Stimulated activated memory B cell treated with anti-CD40 and anti-IgM and Interleukin-4, amounts not matched to agents 10 μg/mL and 1 μg/mL and 100 μg/mL, for 72 hours (primary cell): ENCODE results near the gene ANGPTL8.

Experiments
- ATAC-seq: fragments of 150-1000 bp; cut with Tn5 transposase; 2 replicates; pipeline ENCODE4 v1.10.0; 2021
- H3K27ac Mint-ChIP-seq: one replicate; pipeline ENCODE4 v1.8.0; 2022; ENCODE audit warnings: mild to moderate bottlenecking, mixed read lengths
- H3K27me3 Mint-ChIP-seq: one replicate; pipeline ENCODE4 v1.8.0; 2022; ENCODE audit warnings: mixed read lengths
- H3K36me3 Mint-ChIP-seq: one replicate; pipeline ENCODE4 v1.8.0; 2022; ENCODE audit warnings: mixed read lengths
- H3K4me1 Mint-ChIP-seq: one replicate; pipeline ENCODE4 v1.8.0; 2022; ENCODE audit warnings: mixed read lengths
- H3K4me3 Mint-ChIP-seq: one replicate; pipeline ENCODE4 v1.8.0; 2022; ENCODE audit warnings: mild to moderate bottlenecking, moderate library complexity, mixed read lengths
- H3K9me3 Mint-ChIP-seq: one replicate; pipeline ENCODE4 v1.8.0; 2022; ENCODE audit warnings: mixed read lengths

The ANGPTL8 gene

DNA sequence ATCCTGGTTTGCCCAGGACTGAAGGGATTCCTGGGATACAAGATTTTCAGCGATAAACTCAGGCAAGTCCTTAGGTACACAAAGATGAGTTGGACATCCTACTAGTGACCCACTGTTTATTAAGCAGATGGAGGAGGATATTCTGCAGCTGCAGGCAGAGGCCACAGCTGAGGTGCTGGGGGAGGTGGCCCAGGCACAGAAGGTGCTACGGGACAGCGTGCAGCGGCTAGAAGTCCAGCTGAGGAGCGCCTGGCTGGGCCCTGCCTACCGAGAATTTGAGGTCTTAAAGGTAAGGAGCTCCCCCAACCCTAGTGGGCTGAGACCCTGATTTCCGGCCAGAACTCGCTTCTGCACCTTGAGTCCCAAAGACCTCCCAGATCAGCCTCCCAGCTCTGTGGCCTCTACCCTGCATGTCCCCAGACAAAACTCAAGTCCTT is 607 bp downstream of the ANGPTL8 start:
- H3K27me3 Mint-ChIP-seq = no peaks in the 10 kb centered on the region
- peaks cover 7% of the 10 kb centered on the region for H3K4me1 Mint-ChIP-seq
- ATAC-seq = no peak
- no peak overlapping the region for H3K4me3 Mint-ChIP-seq
- H3K9me3 Mint-ChIP-seq = peaks cover 14% of the 10 kb centered on the region
- H3K36me3 Mint-ChIP-seq = peaks cover 13% of the 10 kb centered on the region
- H3K27ac Mint-ChIP-seq = no peak overlapping the region

DNA sequence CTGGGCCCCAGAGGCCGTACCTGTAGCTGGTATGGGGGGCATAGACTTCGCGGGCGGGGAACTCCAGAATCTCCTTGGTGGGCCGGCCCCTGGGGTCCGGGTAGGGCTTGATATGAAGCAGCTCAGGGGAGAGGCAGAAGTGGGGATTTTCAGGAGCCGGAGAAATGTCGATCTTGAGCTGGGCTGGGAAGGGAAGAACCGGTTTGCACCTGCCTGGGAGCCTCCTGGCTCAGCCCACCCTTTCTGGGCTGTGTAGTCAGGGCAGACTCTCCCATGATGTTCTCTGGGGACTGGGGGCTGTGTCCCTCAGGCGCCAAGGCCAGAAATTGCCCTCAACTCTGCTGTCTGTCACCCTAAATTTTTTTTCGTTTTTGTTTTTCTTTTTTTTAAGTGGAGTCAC is 2.6 kb downstream of the ANGPTL8 start:
- Mint-ChIP-seq H3K27ac (no peak overlapping the region), H3K9me3 (peaks cover 12% of the 10 kb centered on the region), H3K4me3 (no peak overlapping the region), H3K36me3 (peaks cover 16% of the 10 kb centered on the region), H3K4me1 (peaks cover 7% of the 10 kb centered on the region), H3K27me3 (peaks cover 8% of the 10 kb centered on the region)
- no peak for ATAC-seq

DNA sequence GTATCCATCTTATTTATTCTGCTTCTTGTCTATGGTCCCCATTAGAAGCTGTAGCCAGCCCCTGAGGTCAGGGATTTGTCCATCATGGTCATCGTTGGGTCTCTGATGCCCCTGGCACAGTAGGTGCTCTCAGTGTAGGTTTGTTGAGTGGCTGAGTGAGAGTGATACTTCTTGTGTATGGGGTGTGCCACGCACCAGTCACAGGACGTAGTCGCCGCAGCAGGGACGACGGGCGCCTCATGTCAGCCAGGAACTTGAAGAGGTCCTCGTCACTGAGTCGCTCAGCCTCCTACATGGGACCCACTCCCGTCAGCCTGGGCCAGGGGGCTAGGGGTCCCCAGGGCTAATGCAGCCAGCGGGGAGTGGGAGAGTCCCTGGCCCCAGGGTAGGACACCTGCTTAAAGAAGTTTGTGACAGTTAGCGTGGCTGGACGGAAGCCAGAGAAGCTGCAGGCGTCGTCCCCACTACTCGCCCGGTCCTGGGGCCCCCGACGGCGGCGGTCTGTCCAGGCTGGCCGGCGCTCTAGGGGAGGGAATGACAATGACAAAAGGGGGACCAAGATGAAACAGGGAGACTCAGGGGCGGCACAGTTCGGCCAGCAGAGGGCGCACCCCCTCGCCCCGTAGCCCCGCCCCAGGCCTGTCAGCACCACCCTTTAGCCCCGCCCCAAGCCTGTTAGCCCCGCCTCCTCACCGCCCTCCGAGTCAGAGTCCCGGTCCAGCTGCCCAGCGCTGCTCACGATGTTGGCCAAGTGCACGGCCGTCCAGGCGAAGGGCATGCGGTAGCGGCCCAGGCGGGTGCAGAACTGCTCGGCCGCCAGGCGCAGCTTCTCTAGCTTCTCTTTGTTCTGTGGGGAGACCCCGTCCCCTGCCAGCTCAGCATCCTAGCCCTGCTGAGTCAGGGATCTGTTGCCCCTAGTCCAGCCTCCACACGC is 3.7 kb downstream of the ANGPTL8 start:
- peak overlapping the region; percentile 30 for H3K4me3 Mint-ChIP-seq
- no peak overlapping the region for H3K27ac Mint-ChIP-seq
- H3K4me1 Mint-ChIP-seq = peaks cover 7% of the 10 kb centered on the region
- H3K9me3 Mint-ChIP-seq = peaks cover 7% of the 10 kb centered on the region
- ATAC-seq = peak; percentile 90
- peaks cover 11% of the 10 kb centered on the region for H3K36me3 Mint-ChIP-seq
- H3K27me3 Mint-ChIP-seq = peaks cover 9% of the 10 kb centered on the region

DNA sequence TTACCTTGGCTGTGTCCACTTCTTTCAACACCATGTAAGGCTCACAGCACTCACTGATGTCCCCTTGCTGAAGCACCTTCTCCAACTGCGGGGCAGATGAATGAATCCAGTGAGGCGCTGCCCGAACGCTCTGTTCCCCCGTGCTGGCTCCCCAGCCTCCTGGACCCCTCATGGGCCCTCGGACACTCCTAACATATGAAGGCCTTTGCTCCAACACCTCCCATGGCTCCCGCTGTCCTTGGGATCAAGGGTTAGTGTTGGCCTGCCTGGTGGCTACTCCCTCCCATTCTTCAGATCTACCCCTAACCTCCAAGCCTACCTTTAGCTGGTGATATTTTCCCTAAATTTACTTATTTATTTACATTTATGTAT is 4.4 kb downstream of the ANGPTL8 start:
- peaks cover 2% of the 10 kb centered on the region for H3K9me3 Mint-ChIP-seq
- H3K36me3 Mint-ChIP-seq = peaks cover 6% of the 10 kb centered on the region
- ATAC-seq = no peak
- H3K27me3 Mint-ChIP-seq = peaks cover 9% of the 10 kb centered on the region
- no peak overlapping the region for H3K27ac Mint-ChIP-seq
- H3K4me1 Mint-ChIP-seq = peaks cover 7% of the 10 kb centered on the region
- peak overlapping the region; percentile 30 for H3K4me3 Mint-ChIP-seq

DNA sequence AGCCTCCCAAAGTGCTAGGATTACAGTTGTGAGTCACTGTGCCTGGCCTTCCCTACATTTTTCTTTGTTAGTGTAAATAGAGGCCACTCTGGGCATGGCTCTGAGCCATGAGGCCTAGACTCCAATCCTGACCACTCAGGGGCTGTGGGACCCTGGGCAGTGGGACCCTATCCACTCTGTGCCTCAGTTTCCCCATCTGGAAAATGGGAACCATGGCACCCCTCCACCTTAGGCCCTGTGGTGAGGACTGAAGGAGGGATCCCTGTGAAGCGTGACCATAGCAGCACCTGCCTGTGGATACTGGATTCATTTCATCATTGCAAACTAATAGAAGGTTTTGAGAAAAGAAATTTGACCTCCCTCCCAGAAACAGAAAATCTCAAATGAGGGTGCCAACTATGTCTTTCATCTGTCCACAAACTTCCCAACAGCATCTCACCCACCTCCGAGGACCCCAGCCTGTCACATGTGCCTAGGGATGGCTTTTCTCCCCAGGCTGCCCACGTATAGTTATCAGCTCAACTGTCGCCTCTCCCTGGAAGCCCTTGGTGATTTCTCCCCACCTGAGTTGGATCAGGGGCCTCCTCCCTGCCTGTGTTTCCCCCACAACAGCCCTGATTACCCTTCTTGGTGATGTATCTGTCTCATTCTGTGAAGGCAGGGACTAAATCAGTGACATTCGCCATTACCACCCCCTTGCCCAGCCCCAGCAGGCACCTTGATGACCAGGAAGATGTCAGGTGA is 5.6 kb downstream of the ANGPTL8 start:
- H3K36me3 Mint-ChIP-seq = peaks cover 6% of the 10 kb centered on the region
- H3K4me1 Mint-ChIP-seq = peaks cover 7% of the 10 kb centered on the region
- no peak overlapping the region for H3K4me3 Mint-ChIP-seq
- no peak for ATAC-seq
- H3K9me3 Mint-ChIP-seq = no peaks in the 10 kb centered on the region
- no peak overlapping the region for H3K27ac Mint-ChIP-seq
- peaks cover 9% of the 10 kb centered on the region for H3K27me3 Mint-ChIP-seq

- no peak for ATAC-seq
- Mint-ChIP-seq H3K4me3 (no peak overlapping the region), H3K9me3 (no peaks in the 10 kb centered on the region), H3K27ac (no peak overlapping the region), H3K27me3 (peaks cover 9% of the 10 kb centered on the region), H3K4me1 (peaks cover 7% of the 10 kb centered on the region), H3K36me3 (peaks cover 6% of the 10 kb centered on the region)
These were observed 7.5 kb downstream of the ANGPTL8 start for GRCh38 chr19:11246941-11247340.

GRCh38 chr19:11247391-11247790 is 8.0 kb downstream of the ANGPTL8 start:
- no peak for ATAC-seq
- Mint-ChIP-seq H3K27ac (no peak overlapping the region), H3K27me3 (peaks cover 9% of the 10 kb centered on the region), H3K4me3 (no peak overlapping the region), H3K4me1 (peaks cover 7% of the 10 kb centered on the region), H3K9me3 (no peaks in the 10 kb centered on the region), H3K36me3 (peaks cover 6% of the 10 kb centered on the region)

GRCh38 chr19:11247934-11248333 is 8.5 kb downstream of the ANGPTL8 start:
- Mint-ChIP-seq H3K36me3 (peaks cover 6% of the 10 kb centered on the region), H3K27ac (no peak overlapping the region), H3K4me3 (no peak overlapping the region), H3K4me1 (peaks cover 7% of the 10 kb centered on the region), H3K9me3 (no peaks in the 10 kb centered on the region), H3K27me3 (peaks cover 9% of the 10 kb centered on the region)
- no peak for ATAC-seq

DNA sequence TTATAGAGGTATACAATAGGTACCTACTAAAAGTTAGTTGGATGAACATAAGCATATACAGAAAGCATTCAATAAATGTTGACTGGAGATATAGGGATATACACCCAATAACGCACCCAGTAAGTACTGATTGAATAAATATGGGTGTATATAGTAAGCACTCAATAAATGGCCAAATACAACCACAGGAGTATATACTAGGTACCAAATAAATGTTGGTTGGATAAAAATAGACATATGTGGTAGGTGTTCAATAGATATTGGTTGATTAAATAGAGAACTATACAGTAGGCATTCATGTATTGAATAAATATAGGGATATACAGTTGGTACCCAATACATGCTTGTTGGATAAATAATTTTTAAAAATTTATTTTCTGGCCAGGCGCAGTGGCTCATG is 9.4 kb downstream of the ANGPTL8 start:
- Mint-ChIP-seq H3K9me3 (no peaks in the 10 kb centered on the region), H3K4me3 (no peak overlapping the region)
- no peak for ATAC-seq

DNA sequence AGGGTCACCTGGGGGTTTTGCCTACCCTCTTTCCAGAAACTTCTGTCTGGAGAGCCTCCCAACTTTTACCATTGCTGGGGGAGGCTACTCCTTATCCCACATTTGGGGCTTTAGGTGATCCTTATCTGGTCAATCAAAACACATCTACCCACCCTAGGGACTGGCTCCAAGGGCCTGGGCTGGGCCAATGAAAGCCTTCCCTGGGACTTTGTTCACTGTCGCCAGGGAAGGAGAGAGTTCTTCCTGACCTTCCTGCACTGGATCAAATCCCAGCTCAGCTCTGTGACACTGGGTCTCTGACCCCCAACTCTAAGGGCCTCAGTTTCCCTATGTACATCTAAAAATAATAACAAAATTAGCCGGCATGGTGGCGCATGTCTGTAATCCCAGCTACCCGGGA is 11.8 kb downstream of the ANGPTL8 start:
- H3K4me1 Mint-ChIP-seq = no peaks in the 10 kb centered on the region
- H3K27me3 Mint-ChIP-seq = peaks cover 9% of the 10 kb centered on the region
- H3K27ac Mint-ChIP-seq = no peak overlapping the region
- peaks cover 6% of the 10 kb centered on the region for H3K36me3 Mint-ChIP-seq
- ATAC-seq = no peak
- H3K9me3 Mint-ChIP-seq = no peaks in the 10 kb centered on the region
- H3K4me3 Mint-ChIP-seq = no peak overlapping the region

More for the DNA sequence above, 9.4 kb downstream of the ANGPTL8 start:
- no peak overlapping the region for H3K27ac Mint-ChIP-seq
- H3K36me3 Mint-ChIP-seq = peaks cover 6% of the 10 kb centered on the region
- H3K4me1 Mint-ChIP-seq = peaks cover 2% of the 10 kb centered on the region
- peaks cover 9% of the 10 kb centered on the region for H3K27me3 Mint-ChIP-seq

DNA sequence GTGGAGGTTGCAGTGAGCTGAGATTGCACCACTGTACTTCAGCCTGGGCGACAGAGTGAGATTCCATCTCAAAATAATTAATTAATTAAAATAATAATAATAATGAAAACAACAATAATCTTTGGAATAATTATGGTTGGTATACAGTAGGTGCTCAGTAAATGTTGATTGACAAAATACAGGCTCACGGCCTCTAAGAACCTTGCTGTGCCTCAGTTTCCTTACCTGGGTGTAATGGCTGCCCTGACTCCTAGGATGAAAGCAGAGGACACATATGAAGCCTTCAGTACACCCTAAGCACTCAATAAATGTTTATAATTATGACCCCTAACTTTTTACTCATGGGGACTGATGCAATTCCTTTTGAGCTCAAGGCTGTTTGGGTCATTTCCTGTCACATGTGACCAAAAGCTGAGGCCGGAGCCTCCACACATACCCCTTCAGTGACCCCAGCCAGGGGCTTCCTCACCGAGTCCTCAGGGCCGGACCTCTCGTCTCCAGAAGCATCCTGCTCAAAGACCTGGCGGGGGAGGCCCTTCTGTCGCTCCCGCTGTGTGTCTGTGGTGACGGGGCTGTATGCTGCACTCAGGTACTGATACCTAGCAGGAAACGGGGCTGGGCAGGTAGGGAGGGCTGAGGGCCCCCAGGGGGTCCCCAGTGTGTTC is 12.4 kb downstream of the ANGPTL8 start:
- Mint-ChIP-seq H3K36me3 (peaks cover 2% of the 10 kb centered on the region), H3K27ac (no peak overlapping the region), H3K4me3 (no peak overlapping the region), H3K9me3 (no peaks in the 10 kb centered on the region), H3K27me3 (peaks cover 4% of the 10 kb centered on the region), H3K4me1 (no peaks in the 10 kb centered on the region)
- no peak for ATAC-seq

- Mint-ChIP-seq H3K27me3 (no peaks in the 10 kb centered on the region), H3K4me1 (no peaks in the 10 kb centered on the region), H3K36me3 (no peaks in the 10 kb centered on the region), H3K9me3 (no peaks in the 10 kb centered on the region), H3K27ac (no peak overlapping the region), H3K4me3 (no peak overlapping the region)
- ATAC-seq = no peak
These were observed 13.4 kb downstream of the ANGPTL8 start for GRCh38 chr19:11252665-11253355.

DNA sequence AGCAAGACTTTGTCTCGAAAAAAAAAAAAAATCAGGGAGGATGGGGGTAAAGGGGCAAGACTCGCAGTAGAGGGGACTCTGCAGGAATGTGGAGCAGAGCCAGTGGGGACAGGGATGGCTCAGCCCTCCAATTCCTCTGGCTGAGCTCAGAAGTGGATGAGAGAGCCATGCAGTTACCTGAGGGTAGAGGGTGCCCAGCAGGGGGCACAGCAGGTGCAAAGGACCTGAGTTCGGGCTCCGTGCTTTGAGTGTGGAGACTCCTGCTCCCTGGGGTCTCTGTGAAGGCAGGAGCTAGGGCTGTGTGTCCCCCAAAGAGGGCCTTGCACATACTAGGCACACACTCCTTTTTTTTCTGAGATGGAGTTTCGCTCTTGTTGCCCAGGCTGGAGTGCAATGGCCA is 15.2 kb downstream of the ANGPTL8 start:
- H3K36me3 Mint-ChIP-seq = no peaks in the 10 kb centered on the region
- H3K4me1 Mint-ChIP-seq = no peaks in the 10 kb centered on the region
- ATAC-seq = no peak
- no peaks in the 10 kb centered on the region for H3K27me3 Mint-ChIP-seq
- no peak overlapping the region for H3K27ac Mint-ChIP-seq
- H3K9me3 Mint-ChIP-seq = no peaks in the 10 kb centered on the region
- H3K4me3 Mint-ChIP-seq = no peak overlapping the region

DNA sequence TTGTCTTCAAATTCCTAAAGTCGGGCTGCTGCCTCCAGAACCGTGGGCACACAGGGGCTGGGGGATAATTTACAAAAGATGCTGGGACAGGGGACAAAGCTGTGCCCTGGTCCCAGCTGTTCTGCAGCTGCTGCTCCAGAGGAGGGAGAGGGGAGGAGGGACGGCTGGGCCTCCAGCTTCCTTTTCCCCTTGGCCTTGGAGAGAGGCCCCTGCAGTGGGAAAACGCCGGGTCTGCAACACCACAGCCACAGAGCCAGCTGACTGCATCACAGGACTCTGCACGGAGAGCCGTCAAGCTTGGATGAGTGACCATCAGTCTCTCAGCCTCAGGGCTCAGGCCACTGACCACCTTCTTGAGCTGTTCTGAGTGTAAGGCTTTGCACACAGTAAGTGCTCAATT is 16.8 kb downstream of the ANGPTL8 start:
- Mint-ChIP-seq H3K36me3 (no peaks in the 10 kb centered on the region), H3K4me3 (no peak overlapping the region), H3K27me3 (no peaks in the 10 kb centered on the region), H3K27ac (no peak overlapping the region), H3K9me3 (no peaks in the 10 kb centered on the region), H3K4me1 (no peaks in the 10 kb centered on the region)
- no peak for ATAC-seq

GRCh38 chr19:11257846-11258380 is 18.5 kb downstream of the ANGPTL8 start:
- Mint-ChIP-seq H3K4me3 (no peak overlapping the region), H3K4me1 (peaks cover 5% of the 10 kb centered on the region), H3K9me3 (no peaks in the 10 kb centered on the region), H3K36me3 (no peaks in the 10 kb centered on the region), H3K27ac (no peak overlapping the region), H3K27me3 (no peaks in the 10 kb centered on the region)
- ATAC-seq = no peak
